GM18499 (cell line): ENCODE measurements around the gene PDGFRB.

Experiments used
- ATAC-seq: cut with Tn5 transposase; IDR thresholded peaks from one replicate; pipeline ENCODE4 v1.9.1; 2021; ENCODE audit warnings: moderate number of reproducible peaks; ENCODE audit not compliant: insufficient read depth, unreplicated experiment

PDGFRB gene

DNA sequence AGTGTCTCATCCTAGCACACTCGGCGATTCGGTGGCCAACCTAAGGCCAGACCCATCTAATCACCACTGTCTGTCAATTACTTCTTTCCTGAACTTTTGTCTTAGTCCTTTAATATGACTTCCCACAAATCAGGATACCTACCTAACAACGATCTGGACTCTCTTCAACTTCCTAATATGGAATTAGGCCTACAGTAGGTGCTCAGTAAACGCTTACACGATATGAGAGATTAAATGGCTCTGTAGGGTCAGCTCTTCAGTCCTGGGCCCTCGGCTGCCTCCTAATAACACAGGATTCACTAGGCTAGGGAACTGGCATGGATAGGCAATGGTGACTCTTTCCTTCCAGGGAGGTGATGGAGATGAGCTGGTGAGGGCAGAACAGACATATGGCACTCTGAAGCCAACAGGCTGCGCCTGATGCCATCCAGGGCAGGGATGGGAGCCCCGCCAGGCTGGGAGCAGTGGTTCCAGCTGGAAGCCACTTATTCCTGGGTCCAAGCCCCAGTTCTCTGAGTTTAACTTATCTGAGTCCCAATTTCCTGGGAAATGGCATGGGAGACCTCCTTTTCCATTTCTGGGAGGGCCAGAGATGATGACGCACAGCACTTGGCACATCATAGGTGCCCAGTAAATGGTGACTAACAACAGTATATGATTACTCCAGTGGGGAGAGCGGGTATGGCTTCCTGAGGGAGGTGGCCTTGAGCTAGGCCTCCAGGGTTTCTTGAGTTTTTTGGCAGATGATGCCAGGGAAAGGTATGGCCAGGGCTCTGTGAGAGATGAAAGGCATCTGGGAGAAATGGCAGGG, 7.3 kb downstream of the PDGFRB start:
- ATAC-seq = no peak

DNA sequence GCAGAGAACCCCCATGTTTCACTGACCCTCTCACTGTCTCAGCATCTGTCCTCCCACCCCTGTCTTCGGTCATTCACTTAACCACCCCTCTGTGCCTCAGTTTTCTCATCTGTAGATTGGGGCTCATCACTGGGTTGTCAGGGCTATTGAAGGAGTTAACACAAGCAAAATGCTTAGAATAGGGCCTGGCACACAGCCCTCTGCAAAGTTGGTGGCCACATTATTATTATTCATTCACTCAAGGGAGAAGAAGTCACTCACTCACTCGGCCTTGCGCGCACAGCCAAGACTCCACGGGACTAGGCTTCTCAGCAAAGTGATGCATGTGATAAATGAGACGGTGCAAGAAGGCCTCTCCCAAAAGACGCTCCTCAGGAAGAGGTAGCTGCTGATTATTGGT, 8.0 kb downstream of the PDGFRB start:
- no peak for ATAC-seq

- no peak for ATAC-seq
Observed at GRCh38 chr5:150146862-150147601, 8.6 kb downstream of the PDGFRB start.

- ATAC-seq = no peak
Observed at GRCh38 chr5:150146235-150146634, 9.4 kb downstream of the PDGFRB start.

DNA sequence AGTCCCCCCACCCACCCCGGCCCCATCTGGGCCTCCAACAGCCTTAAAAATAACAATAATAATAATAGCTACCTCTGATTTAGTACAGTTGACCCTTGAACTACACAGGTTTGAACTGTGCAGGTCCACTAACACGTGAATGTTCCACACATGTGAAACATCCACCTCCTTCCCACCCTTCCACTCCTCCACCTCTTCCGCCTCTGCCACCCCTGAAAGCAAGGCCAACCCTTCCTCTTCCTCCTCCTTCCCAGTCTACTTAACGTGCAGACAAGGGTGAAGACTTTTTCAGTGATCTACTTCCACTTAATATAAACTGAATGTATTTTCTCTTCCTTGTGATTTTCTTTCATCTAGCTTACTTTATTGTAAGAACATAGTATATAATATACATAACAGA, 10.8 kb downstream of the PDGFRB start:
- ATAC-seq = no peak

DNA sequence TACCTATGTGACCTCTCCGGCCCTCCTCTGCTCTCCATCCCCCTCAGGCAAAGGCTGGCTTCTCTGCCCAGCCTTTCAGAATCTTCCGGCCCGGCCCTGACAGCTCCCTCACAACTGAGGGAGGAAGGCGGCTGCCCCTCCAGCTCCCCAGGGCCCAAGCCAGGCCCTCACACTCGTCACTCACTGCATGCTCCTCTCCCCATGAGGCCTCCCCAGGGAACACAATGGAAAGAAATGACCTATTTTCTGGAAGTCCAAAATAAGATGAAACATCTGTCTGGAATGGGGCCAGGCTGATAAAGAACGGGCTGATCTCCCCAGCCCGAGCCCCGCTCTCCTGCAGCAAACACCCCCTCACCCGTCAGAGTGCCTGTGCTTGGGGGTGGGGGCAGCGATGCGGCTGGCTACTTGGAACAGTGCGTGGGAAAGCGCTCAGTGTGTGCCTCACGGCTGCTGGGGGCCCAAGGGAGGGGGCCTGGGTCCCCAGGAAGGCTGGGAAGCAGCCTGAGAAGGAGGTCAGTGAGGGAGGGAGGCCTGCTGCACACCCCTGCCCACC, 11.3 kb downstream of the PDGFRB start:
- ATAC-seq = no peak

DNA sequence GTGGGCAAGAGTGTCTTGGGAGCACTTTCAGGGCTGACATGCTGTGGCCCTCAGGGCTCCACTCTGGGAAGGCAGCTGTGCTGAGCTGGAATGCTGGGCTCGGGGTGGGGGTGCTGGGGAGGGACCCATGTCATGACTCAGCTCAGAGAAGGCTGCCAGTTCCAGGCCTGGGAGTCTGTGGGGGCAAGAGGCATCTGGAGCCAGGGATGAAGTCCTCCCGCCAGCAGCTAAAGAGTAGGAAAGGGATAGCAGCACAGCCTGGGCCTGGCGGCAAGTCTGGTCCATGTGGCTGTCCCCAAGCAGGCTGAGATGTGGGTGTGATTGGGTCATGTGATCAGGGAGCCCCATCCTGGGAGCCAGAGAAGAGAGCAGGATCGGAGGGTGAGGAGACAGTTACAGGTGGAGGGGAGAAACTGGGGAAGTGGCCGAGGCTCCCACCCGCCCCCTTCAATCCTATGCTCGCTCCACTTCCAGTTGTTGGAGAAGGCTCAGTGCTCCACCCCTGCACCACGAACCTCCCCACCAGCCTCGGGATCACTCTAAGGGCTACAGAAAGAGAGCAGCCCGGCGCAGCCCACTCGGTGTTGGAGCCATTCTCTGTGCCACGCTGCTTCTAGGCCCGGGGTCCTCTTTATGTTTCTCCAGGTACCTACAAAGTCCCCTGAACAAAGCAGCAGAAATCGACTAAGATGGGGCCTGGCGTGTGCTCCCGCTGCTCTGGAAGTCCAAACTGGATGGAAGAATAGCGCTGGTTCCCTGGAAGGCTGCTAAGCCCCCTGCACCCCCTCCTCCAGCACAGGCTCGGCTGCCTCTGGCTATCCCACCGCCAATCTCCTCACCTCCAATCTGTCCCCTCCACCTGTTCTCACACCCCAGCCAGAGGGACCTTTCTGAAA, 12.0 kb downstream of the PDGFRB start:
- no peak for ATAC-seq

DNA sequence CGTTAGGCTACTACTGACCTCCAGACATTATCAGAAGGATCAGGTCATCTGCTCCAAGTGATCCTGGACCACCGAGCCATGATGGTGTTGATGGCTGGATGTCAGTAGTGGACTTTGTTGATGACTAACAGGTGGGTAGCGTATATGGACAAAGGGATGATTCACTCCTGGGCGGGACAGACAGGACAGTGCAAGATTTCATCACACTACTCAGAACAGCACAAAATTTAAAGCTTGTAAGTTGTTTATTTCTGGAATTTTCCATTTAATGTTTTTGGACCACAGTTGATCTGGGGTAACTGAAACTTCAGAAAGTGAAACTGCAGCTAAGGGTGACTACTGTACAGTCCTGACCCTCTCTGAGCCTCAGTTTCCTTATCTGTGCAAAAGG, 12.7 kb downstream of the PDGFRB start:
- ATAC-seq = no peak

GRCh38 chr5:150142185-150142958, 13.3 kb downstream of the PDGFRB start:
- no peak for ATAC-seq

DNA sequence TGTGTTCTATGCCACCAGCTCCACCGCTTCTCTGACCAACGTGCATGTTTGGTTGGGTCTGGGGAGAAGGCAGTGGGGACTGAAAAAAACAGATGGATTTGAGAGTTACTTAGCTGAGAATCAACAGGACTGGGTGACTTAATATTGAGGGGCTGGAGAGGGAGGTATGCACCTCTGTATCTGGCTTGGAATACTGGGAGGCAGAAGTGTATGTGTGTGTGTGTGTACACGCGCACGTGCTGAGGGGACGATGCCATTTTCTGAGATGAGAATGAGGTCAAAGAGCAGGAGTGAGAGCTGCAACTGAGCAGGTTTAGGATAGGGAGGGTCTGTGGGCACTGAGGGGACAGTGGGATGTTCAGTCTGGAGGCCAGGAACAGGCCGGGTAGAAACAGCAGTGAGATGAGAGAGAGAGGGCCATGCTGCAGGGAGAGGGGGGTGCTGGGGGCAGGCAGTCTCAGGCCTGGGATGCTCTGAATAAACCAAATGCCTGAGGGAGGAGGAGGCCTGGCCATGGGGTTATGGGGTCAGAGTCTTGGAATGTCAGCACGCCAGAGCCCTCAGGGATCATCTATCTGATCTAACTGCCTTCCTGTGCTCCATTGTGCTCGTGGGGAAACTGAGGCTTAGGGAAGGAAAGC, 14.0 kb downstream of the PDGFRB start:
- ATAC-seq = no peak

DNA sequence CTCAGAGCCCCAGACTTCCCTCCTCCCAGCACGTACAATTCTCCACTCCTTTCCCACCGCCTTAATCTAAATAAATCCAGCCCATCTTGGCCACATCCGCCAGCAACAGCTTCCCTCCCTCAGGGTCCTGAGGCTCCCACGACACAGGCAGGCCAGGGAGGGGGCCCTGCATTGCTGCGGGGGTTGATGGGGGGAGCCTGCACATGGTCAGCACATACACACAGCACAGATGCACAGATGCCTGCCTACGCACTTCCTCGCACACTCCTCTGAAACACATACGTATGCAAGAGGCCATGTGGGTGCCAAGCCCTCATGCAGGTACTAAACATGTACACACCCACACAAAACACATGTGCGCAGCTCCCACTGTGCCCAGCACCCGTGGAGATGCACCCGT, 14.8 kb downstream of the PDGFRB start:
- ATAC-seq = no peak

DNA sequence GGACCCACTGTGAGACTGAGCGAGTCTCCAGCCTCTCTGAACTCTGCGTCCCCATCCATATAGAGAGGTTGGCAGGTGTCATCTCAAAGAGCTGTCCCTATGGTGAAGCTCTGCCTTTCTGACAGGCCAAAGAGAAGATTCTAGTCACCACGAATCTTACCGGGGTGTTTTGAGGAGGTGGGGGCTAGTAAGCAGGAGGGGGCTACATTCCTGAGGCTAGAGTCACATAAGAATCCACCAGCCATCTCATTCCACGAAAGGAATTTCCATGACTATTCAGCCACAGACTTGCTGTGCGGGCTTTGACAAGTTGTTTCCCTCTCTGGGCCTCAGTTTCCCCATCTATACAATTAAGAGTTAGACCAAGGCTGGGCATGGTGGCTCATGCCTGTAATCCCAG, 16.3 kb downstream of the PDGFRB start:
- no peak for ATAC-seq

DNA sequence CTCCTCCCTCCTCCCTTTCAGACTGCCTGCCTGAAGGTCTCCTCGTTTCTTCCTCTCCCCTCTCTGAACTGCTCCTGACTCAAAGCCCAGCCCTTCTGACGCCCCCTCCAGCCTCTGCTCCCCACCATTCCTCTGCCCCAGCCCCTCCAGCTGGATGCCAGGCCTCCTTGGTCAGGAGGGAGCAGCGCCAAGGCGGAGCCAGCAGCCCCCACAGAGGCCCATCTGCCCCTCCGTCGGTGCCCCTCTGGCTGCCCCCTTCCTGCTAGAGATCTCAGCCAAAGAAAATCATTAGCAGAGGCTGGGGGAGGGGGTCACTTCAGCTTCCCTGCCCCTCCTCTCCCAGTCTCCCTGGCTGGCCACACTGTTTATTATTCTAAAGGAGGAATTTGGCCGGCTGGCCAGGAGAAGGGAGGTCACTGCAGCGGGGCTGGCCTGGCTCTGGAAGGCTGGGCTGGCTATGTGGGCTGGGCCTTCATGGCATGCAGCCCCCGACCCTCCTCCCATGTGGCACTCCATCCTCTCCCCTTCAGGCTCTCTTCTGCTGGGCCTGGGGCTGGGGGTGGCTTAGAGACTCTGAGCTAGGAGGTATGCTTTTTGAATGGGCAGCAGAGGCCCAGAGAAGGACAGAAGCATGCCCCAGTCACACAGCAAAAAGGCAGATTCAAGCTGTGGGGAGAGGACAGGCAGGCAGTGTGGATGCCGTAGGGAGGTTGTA, 16.9 kb downstream of the PDGFRB start:
- ATAC-seq = no peak

DNA sequence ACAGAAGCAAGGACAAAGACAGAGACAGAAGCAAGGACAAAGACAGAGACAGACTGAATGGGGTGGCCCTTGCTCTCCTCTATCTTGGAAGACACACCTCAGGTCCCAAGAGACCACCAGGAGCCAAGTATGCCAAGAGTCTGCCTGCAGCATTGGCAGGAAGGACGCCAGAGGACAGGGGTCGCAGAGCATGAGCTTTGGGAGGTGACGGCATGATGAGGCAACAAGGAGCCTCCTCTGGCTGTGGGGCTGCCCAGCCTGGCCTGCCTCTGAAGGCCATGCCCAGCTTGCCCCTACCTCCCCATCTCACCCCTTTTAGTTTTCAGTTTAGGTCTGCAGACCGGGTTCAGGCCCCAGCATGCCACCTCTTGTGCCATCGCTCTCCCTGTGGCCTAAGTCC, 17.6 kb downstream of the PDGFRB start:
- ATAC-seq = no peak

DNA sequence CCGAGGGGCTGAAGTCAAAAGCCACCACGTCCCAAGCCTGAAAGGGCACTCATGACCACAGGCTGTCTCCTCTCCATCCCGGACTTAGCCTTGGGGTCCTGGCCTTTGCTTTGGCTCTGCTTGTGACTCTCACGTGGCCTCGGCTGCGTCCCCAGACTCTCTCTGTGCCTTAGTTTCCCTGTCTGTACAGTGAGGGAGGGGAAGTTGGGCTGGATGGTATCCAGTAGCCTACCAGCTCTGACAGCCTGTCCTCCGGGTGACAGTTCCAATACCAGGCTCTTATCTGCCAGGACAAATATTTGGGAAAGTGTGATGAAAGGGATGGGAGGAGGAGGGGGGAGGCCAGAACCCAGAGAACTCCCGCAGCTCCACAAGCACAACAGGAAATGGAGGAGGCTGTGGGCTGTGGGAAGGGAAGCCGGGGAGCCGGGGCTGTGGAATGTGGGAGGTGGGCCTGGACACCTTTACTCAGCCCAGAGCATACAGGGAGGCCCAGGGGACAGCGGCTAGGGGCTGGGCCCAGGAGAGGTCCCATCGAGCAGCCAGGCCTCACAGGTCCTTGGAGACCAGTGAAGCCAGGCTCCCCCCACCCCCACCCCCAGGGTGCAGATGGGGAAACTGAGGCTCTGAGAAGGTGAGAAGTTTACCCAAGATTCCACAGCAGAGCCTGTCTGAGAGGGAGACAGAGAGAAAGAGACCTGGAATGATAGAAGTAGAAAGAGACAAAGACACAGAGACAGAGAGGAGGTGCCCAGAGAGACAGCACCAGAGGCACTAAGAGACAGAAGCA, 18.3 kb downstream of the PDGFRB start:
- no peak for ATAC-seq

GRCh38 chr5:150136305-150137167, 19.1 kb downstream of the PDGFRB start:
- ATAC-seq = no peak
